Measurements from ENCODE around the gene EEF2K. TPM values are rescaled to one million over a fixed set of nuclear protein-coding genes. Genes with fewer than 3 reads are reported as not detected.

Gene EEF2K
- polyA plus RNA-seq, 1 donor, result 18.7 TPM

DNA sequence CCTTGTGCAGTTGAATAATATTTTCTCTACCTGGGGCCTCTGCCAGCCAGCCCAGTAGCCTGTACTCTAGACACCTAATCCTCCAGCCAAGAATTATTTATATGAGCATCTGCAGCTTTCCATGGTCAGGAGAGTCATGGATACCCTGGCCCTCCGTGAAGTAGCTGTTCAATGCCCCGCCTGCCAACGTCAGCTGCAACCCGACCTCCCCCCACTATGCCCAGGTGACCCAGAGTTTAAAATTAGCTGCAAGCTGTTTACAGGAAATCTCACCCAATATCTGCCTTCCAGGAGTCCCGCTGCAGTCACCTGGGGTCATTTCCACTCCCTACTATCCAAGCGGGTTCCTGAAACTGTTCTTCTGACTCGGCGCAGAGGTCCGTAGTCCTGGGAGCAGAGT is 31.4 kb upstream of the EEF2K start:
- DNase-seq, result peak in 1 of 2 donors; percentile 26
- no peaks in the 10 kb centered on the region for H3K9me3 ChIP-seq (ENCODE audit: control insufficient read depth, low read depth, low read length)
- WGBS (ENCODE audit: insufficient coverage, low lambda C conversion rate), result no CpG with 5 or more reads among the region's 9 CpGs
- H3K36me3 ChIP-seq (ENCODE audit: control insufficient read depth, insufficient read depth, low read length), result no peaks in the 10 kb centered on the region
- no peak overlapping the region for H3K4me3 ChIP-seq (ENCODE audit: low read length)
- no peaks in the 10 kb centered on the region for H3K4me1 ChIP-seq (ENCODE audit: control insufficient read depth, insufficient read depth, low read length)
- no peaks in the 10 kb centered on the region for H3K27me3 ChIP-seq (ENCODE audit: control insufficient read depth, insufficient read depth, low read length)
- no peak overlapping the region for H3K27ac ChIP-seq (ENCODE audit: low read length)

DNA sequence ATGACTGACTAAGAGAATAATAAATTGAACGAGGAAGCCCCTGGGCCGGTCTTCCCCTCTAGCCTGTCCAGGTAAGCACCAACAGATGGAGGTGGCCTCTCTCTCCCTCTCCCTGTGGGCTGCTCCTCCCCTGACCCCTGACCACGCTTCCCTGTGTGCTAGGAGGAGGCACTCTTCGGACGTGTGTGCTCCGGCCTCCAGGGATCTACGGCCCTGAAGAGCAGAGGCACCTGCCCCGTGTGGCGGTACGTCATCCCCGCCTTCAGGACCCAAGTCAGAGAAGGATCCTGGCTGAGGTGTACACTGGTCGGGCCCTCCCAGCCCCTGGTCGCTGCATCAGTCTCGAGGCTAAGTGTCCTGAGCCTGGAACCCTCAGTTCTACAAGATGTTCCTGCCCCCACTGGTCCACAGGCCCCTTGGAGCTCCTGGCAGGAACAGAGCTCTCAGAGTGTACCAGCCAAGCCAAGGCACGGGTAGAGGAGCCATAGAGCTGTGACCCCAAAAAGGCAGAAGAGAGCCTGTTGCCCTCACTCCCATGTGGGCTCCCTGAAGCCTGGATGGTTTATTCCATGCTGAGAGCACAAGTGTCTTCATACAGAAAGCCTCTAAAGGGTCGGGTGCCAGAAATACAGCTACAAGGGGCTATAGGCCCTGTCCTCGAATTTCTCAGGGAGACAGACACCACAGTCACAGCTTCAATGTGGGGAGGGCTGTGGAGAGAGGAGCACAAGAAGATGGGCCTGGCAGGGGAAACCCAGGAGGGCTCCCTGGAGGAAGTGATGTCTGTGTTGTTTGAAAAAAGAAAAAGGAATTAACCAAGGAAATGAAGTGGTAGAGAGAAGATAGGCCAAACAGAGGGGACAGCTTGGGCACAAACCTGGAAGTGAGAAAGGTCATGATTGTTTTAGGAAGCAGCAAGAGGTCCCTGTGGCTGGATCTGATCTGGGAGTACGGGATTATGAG is 27.8 kb upstream of the EEF2K start:
- no peak overlapping the region for H3K4me3 ChIP-seq (ENCODE audit: low read length)
- H3K36me3 ChIP-seq (ENCODE audit: control insufficient read depth, insufficient read depth, low read length), result no peaks in the 10 kb centered on the region
- H3K4me1 ChIP-seq (ENCODE audit: control insufficient read depth, insufficient read depth, low read length), result no peaks in the 10 kb centered on the region
- WGBS (ENCODE audit: insufficient coverage, low lambda C conversion rate), result no CpG with 5 or more reads among the region's 18 CpGs
- no peaks in the 10 kb centered on the region for H3K9me3 ChIP-seq (ENCODE audit: control insufficient read depth, low read depth, low read length)
- H3K27me3 ChIP-seq (ENCODE audit: control insufficient read depth, insufficient read depth, low read length), result no peaks in the 10 kb centered on the region
- no peak overlapping the region for H3K27ac ChIP-seq (ENCODE audit: low read length)
- DNase-seq, result no peak

GRCh38 chr16:22181426-22181825 is 24.7 kb upstream of the EEF2K start:
- H3K9me3 ChIP-seq (ENCODE audit: control insufficient read depth, low read depth, low read length), result no peaks in the 10 kb centered on the region
- no peaks in the 10 kb centered on the region for H3K4me1 ChIP-seq (ENCODE audit: control insufficient read depth, insufficient read depth, low read length)
- H3K27me3 ChIP-seq (ENCODE audit: control insufficient read depth, insufficient read depth, low read length), result no peaks in the 10 kb centered on the region
- no CpG with 5 or more reads among the region's 11 CpGs for WGBS (ENCODE audit: insufficient coverage, low lambda C conversion rate)
- no peak overlapping the region for H3K4me3 ChIP-seq (ENCODE audit: low read length)
- H3K27ac ChIP-seq (ENCODE audit: low read length), result no peak overlapping the region
- no peak for DNase-seq
- no peaks in the 10 kb centered on the region for H3K36me3 ChIP-seq (ENCODE audit: control insufficient read depth, insufficient read depth, low read length)

DNA sequence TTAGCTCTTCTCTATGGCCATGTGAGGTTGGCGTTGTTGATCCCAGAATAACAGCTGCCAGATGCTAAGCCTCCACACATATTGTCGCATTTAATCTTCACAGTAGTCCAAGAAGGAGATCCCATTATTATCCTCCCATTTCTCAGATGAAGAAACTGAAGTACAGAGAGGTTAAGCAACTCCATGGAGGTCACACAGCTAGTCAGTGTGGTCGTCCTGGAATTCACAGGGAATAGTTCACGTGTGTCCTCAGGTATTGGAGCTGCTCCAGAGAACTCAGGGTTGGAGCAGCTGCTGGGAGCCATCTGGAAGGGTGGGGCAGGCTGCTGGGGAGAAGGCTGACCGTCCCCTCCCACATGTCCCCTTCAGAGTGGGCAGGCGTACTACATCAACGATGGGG is 24.2 kb upstream of the EEF2K start:
- H3K27ac ChIP-seq (ENCODE audit: low read length), result no peak overlapping the region
- WGBS (ENCODE audit: insufficient coverage, low lambda C conversion rate), result no CpG with 5 or more reads among the region's 7 CpGs
- no peak overlapping the region for H3K4me3 ChIP-seq (ENCODE audit: low read length)
- DNase-seq, result no peak
- no peaks in the 10 kb centered on the region for H3K36me3 ChIP-seq (ENCODE audit: control insufficient read depth, insufficient read depth, low read length)
- H3K9me3 ChIP-seq (ENCODE audit: control insufficient read depth, low read depth, low read length), result no peaks in the 10 kb centered on the region
- H3K4me1 ChIP-seq (ENCODE audit: control insufficient read depth, insufficient read depth, low read length), result no peaks in the 10 kb centered on the region
- no peaks in the 10 kb centered on the region for H3K27me3 ChIP-seq (ENCODE audit: control insufficient read depth, insufficient read depth, low read length)

GRCh38 chr16:22183335-22183734 is 22.7 kb upstream of the EEF2K start:
- no peak for DNase-seq
- no peaks in the 10 kb centered on the region for H3K9me3 ChIP-seq (ENCODE audit: control insufficient read depth, low read depth, low read length)
- H3K4me3 ChIP-seq (ENCODE audit: low read length), result no peak overlapping the region
- H3K27me3 ChIP-seq (ENCODE audit: control insufficient read depth, insufficient read depth, low read length), result no peaks in the 10 kb centered on the region
- H3K27ac ChIP-seq (ENCODE audit: low read length), result no peak overlapping the region
- H3K4me1 ChIP-seq (ENCODE audit: control insufficient read depth, insufficient read depth, low read length), result no peaks in the 10 kb centered on the region
- no CpG with 5 or more reads among the region's 5 CpGs for WGBS (ENCODE audit: insufficient coverage, low lambda C conversion rate)
- H3K36me3 ChIP-seq (ENCODE audit: control insufficient read depth, insufficient read depth, low read length), result no peaks in the 10 kb centered on the region

DNA sequence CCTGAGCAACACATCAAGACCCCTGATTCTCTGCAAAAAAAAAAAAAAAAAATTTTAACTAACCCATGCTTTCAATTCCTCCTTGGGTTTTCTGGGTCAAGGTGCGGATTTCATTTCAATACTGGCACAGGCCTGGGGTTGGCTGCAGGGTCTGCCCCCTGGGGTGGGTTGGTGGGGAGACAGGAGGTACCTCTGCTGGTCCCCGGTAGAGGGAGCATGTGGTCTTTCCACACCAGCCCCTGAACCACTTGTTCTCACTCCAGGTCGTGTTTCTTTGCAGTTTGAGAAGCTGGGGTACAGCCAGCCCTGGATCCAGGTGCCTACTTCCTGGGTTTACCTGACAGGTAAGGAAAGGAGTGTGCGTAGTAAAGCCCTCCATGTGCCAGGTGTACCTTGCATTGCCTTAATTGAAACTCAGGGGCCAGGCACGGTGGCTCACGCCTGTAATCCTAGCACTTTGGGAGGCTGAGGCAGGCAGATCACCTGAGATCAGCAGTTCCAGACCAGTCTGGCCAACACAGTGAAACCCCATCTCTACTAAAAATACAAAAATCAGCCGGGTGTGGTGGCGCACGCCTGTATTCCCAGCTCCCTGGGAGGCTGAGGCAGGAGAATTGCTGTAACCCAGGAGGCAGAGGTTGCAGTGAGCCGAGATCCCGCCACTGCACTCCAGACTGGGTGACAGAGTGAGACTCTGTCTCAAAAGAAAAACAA is 22.0 kb upstream of the EEF2K start:
- no peak for DNase-seq
- no CpG with 5 or more reads among the region's 11 CpGs for WGBS (ENCODE audit: insufficient coverage, low lambda C conversion rate)

DNA sequence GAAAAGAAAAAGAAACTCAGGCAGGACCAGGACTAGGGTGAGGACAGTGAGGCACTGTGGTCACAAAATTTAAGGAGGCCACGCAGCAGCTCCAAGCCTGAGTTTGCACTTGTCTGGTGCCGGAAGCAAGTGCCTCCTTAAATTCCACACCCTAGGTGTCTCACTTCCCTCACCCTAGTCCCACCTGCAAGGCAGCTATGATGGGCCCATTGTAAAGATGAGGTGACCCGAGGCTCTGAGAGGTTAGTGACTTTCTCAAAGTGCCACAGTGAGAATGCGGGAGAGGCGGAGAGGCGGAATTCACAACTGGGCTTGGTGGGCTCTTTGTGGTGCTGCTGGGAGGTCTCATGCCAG is 21.5 kb upstream of the EEF2K start:
- H3K27me3 ChIP-seq (ENCODE audit: control insufficient read depth, insufficient read depth, low read length), result no peaks in the 10 kb centered on the region
- H3K4me1 ChIP-seq (ENCODE audit: control insufficient read depth, insufficient read depth, low read length), result peaks cover 10% of the 10 kb centered on the region
- WGBS (ENCODE audit: insufficient coverage, low lambda C conversion rate), result no CpG with 5 or more reads among the region's 6 CpGs
- H3K9me3 ChIP-seq (ENCODE audit: control insufficient read depth, low read depth, low read length), result no peaks in the 10 kb centered on the region
- H3K36me3 ChIP-seq (ENCODE audit: control insufficient read depth, insufficient read depth, low read length), result no peaks in the 10 kb centered on the region
- no peak for DNase-seq
- H3K27ac ChIP-seq (ENCODE audit: low read length), result no peak overlapping the region
- no peak overlapping the region for H3K4me3 ChIP-seq (ENCODE audit: low read length)

More for the DNA sequence above, 22.0 kb upstream of the EEF2K start:
- no peak overlapping the region for H3K4me3 ChIP-seq (ENCODE audit: low read length)
- no peaks in the 10 kb centered on the region for H3K36me3 ChIP-seq (ENCODE audit: control insufficient read depth, insufficient read depth, low read length)
- H3K4me1 ChIP-seq (ENCODE audit: control insufficient read depth, insufficient read depth, low read length), result peaks cover 4% of the 10 kb centered on the region
- no peaks in the 10 kb centered on the region for H3K27me3 ChIP-seq (ENCODE audit: control insufficient read depth, insufficient read depth, low read length)
- H3K9me3 ChIP-seq (ENCODE audit: control insufficient read depth, low read depth, low read length), result no peaks in the 10 kb centered on the region
- no peak overlapping the region for H3K27ac ChIP-seq (ENCODE audit: low read length)

DNA sequence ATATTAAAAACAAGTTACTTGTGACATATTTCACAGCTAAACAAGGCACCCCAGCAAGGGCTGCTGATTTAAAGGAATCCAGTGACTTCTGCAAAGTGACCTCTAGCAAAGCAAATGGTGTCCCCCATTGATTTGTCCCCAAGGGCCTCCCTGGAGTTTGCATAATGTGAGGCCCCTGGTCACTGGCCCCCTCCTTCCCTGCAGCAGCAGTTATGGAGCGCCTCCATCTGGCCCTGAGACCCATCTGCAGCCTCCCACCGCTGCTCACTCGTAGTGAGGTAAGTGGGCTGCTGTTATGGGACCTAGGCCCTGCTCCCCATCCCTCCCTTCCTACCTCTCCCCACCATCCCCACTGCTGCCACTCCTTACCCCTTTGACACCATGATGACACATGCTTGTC is 19.6 kb upstream of the EEF2K start:
- Histone ChIP-seq H3K4me1 (ENCODE audit: control insufficient read depth, insufficient read depth, low read length) (peaks cover 12% of the 10 kb centered on the region), H3K36me3 (ENCODE audit: control insufficient read depth, insufficient read depth, low read length) (no peaks in the 10 kb centered on the region), H3K9me3 (ENCODE audit: control insufficient read depth, low read depth, low read length) (no peaks in the 10 kb centered on the region), H3K27me3 (ENCODE audit: control insufficient read depth, insufficient read depth, low read length) (no peaks in the 10 kb centered on the region), H3K27ac (ENCODE audit: low read length) (no peak overlapping the region), H3K4me3 (ENCODE audit: low read length) (no peak overlapping the region)
- WGBS (ENCODE audit: insufficient coverage, low lambda C conversion rate), result no CpG with 5 or more reads among the region's 3 CpGs
- DNase-seq, result no peak

DNA sequence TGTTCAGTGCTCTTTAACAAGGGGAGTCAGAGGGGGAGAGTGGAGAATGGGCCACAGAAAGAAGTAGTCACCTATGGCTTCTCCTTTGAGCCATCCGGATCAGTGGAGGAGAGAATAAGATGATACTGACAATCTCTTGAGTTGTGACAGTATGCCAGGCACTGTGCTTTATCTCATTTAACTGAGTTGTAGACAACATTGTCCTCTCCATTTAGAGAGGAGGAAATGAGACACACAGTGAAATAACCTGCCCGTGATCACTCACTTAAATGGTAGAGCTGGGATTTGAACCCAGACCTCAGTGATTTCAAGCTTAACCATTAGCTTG is 17.8 kb upstream of the EEF2K start:
- H3K9me3 ChIP-seq (ENCODE audit: control insufficient read depth, low read depth, low read length), result no peaks in the 10 kb centered on the region
- peak overlapping the region; percentile 14 for H3K27ac ChIP-seq (ENCODE audit: low read length)
- WGBS (ENCODE audit: insufficient coverage, low lambda C conversion rate), result 100% methylated on average over 1 of the region's 2 CpGs
- DNase-seq, result no peak
- no peaks in the 10 kb centered on the region for H3K27me3 ChIP-seq (ENCODE audit: control insufficient read depth, insufficient read depth, low read length)
- H3K4me1 ChIP-seq (ENCODE audit: control insufficient read depth, insufficient read depth, low read length), result peaks cover 20% of the 10 kb centered on the region
- H3K4me3 ChIP-seq (ENCODE audit: low read length), result no peak overlapping the region
- H3K36me3 ChIP-seq (ENCODE audit: control insufficient read depth, insufficient read depth, low read length), result no peaks in the 10 kb centered on the region

DNA sequence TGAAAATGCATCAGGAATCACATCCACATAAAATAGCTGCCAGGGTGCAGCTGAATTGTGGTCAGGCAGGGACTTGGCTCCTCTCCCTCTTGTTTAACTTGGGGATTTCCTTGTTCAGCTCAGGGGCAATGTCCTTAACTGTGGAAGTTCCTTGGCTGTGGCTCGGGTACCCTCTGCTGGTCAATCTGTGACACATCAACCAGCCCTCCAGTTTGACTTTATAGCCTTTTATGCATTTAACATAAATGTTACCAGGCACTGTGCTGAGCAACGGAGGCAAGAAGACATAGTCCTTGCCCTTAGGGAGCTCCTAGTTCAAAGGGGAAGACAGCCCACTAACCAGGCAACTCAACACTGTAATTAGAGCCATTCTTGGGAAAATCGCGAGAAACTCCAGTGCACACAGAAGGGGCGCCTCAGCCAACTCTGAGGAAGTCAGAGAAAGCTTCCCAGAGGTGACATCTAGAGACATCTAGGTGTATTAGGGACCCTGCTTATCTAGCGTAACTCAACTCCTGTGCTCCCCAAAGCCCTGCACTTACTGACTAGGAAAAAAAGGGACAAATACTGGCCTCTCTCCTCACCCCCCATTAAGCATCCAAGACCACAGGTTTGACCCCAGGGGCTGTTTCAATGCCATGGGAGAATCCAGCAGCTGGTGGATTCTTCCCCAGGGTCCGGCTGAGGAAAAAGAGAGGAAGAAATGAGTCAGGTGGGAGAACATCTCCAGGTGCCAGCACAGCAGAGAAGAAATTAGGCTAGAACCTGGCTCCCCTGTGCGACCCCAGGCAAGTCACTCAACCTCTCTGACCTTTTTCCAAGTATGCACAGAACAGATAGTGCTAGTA is 17.3 kb upstream of the EEF2K start:
- peak; percentile 77 to 84 for DNase-seq
- no peak overlapping the region for H3K4me3 ChIP-seq (ENCODE audit: low read length)
- no CpG with 5 or more reads among the region's 8 CpGs for WGBS (ENCODE audit: insufficient coverage, low lambda C conversion rate)

More for the DNA sequence above, 17.3 kb upstream of the EEF2K start:
- Histone ChIP-seq H3K27ac (ENCODE audit: low read length) (peak overlapping the region; percentile 99), H3K4me1 (ENCODE audit: control insufficient read depth, insufficient read depth, low read length) (peaks cover 20% of the 10 kb centered on the region), H3K9me3 (ENCODE audit: control insufficient read depth, low read depth, low read length) (no peaks in the 10 kb centered on the region), H3K36me3 (ENCODE audit: control insufficient read depth, insufficient read depth, low read length) (no peaks in the 10 kb centered on the region), H3K27me3 (ENCODE audit: control insufficient read depth, insufficient read depth, low read length) (no peaks in the 10 kb centered on the region)

Data from large intestine (tissue), 3 donors.